Effector CD8-positive, alpha-beta T cell (primary cell): ENCODE measurements around the gene PRKAA2.

Experiments
- DNase-seq: peaks from one replicate; lab custom pipeline; 2025; lab: John Stamatoyannopoulos, UW

Gene PRKAA2

GRCh38 chr1:56713112-56713511 lies 68.0 kb downstream of the PRKAA2 start:
- DNase-seq, result no peak

- no peak for DNase-seq
Observed at GRCh38 chr1:56715156-56715555, 70.0 kb downstream of the PRKAA2 start.

GRCh38 chr1:56719171-56719570 lies 74.1 kb downstream of the PRKAA2 start:
- DNase-seq, result no peak

GRCh38 chr1:56726706-56727105 lies 81.6 kb downstream of the PRKAA2 start:
- DNase-seq, result no peak

GRCh38 chr1:56728964-56729363 lies 83.8 kb downstream of the PRKAA2 start:
- no peak for DNase-seq

- no peak for DNase-seq
Observed at GRCh38 chr1:56745231-56745630, 100.1 kb downstream of the PRKAA2 start.

- DNase-seq, result no peak
Observed at GRCh38 chr1:56754708-56755479, 109.8 kb downstream of the PRKAA2 start.

GRCh38 chr1:56755911-56756310 lies 110.8 kb downstream of the PRKAA2 start:
- no peak for DNase-seq

- DNase-seq, result no peak
Observed at GRCh38 chr1:56758135-56758534, 113.0 kb downstream of the PRKAA2 start.

- DNase-seq, result no peak
Observed at GRCh38 chr1:56758794-56759193, 113.7 kb downstream of the PRKAA2 start.
